Neural cell (in vitro differentiated cells): Measurements from ENCODE around the gene CNTFR. TPM values are rescaled to one million over a fixed set of nuclear protein-coding genes. Genes with fewer than 3 reads are reported as not detected.
A peak's percentile ranks its signal among the peaks of the same experiment; 100 is the strongest.

ENCODE experiments used
- H2AFZ ChIP-seq: fragments of 200-600, 300-800 bp; sonication (generic), shearing (Covaris generic); 2 replicates; pipeline ENCODE4 v1.6.0; 2014; ENCODE audit warnings: low read depth, mild to moderate bottlenecking, antibody characterized with exemption, low read length, moderate library complexity
- H3F3A ChIP-seq: fragments of 200-600 bp; shearing (Covaris generic); 2 replicates; pipeline ENCODE4 v1.6.1; 2016; ENCODE audit warnings: mild to moderate bottlenecking, moderate library complexity, mixed read lengths, antibody characterized with exemption, low read length; ENCODE audit not compliant: insufficient read depth, poor library complexity, severe bottlenecking
- H3K27ac ChIP-seq: fragments of 200-600, 300-800 bp; sonication (generic), shearing (Covaris generic); 2 replicates; pipeline ENCODE4 v1.5.1; 2014; ENCODE audit warnings: mild to moderate bottlenecking, low read length, moderate library complexity
- H3K27me3 ChIP-seq: fragments of 300-800, 200-600 bp; sonication (generic), shearing (Covaris generic); 2 replicates; pipeline ENCODE4 v1.6.0; 2014; ENCODE audit warnings: mild to moderate bottlenecking, low read depth, low read length, moderate library complexity; ENCODE audit not compliant: insufficient read depth
- H3K36me3 ChIP-seq: fragments of 300-800, 200-600 bp; sonication (generic), shearing (Covaris generic); 2 replicates; pipeline ENCODE4 v1.5.1; 2014; ENCODE audit warnings: mild to moderate bottlenecking, antibody characterized with exemption, low read length, moderate library complexity; ENCODE audit not compliant: insufficient read depth
- H3K4me2 ChIP-seq: fragments of 300-800, 200-600 bp; sonication (generic), shearing (Covaris generic); 2 replicates; pipeline ENCODE4 v1.6.0; 2014; ENCODE audit warnings: mild to moderate bottlenecking, low read length
- H3K4me3 ChIP-seq: fragments of 300-800, 200-600 bp; sonication (generic), shearing (Covaris generic); 2 replicates; pipeline ENCODE4 v1.5.1; 2014; ENCODE audit warnings: mild to moderate bottlenecking, low read length, moderate library complexity
- H3K79me2 ChIP-seq: fragments of 200-600 bp; shearing (Covaris generic); replicated peaks from 2 replicates; pipeline ENCODE4 v1.6.0; 2014; ENCODE audit warnings: mild to moderate bottlenecking, low read length, moderate library complexity; ENCODE audit not compliant: insufficient read depth
- H3K9ac ChIP-seq: fragments of 300-800, 200-600 bp; sonication (generic), shearing (Covaris generic); 2 replicates; pipeline ENCODE4 v1.6.1; 2016; ENCODE audit warnings: mild to moderate bottlenecking, low read length, mixed read lengths
- H3K9me2 ChIP-seq: fragments of 200-600 bp; shearing (Covaris generic); 2 replicates; pipeline ENCODE4 v1.6.1; 2016; ENCODE audit warnings: mild to moderate bottlenecking, low read length, mixed read lengths; ENCODE audit not compliant: insufficient read depth
- H3K9me3 ChIP-seq: fragments of 200-600, 300-800 bp; sonication (generic), shearing (Covaris generic); 2 replicates; pipeline ENCODE4 v1.6.1; 2016; ENCODE audit warnings: mild to moderate bottlenecking, mixed run types, low read length, moderate library complexity, mixed read lengths
- H4K20me1 ChIP-seq: fragments of 200-600 bp; shearing (Covaris generic); 2 replicates; pipeline ENCODE4 v1.6.1; 2016; ENCODE audit warnings: mild to moderate bottlenecking, mixed run types; ENCODE audit not compliant: insufficient read depth
- EZH2 ChIP-seq: fragments of 200-600, 300-800 bp; shearing (Covaris generic), sonication (generic); IDR thresholded peaks from 2 replicates; pipeline ENCODE4 v1.6.1; 2014; ENCODE audit warnings: antibody characterized with exemption, low read length, borderline replicate concordance, mild to moderate bottlenecking; ENCODE audit not compliant: insufficient read depth, poor library complexity, severe bottlenecking
- MXI1 ChIP-seq: fragments of 450-650 bp; conservative IDR thresholded peaks from 2 replicates; pipeline ENCODE4 v1.6.1; 2014; ENCODE audit warnings: antibody characterized with exemption, mild to moderate bottlenecking; ENCODE audit not compliant: poor library complexity, severe bottlenecking
- POLR2AphosphoS5 ChIP-seq: IDR thresholded peaks from 2 replicates; pipeline ENCODE4 v1.6.1; 2012
- RAD21 ChIP-seq: fragments of 450-650 bp; conservative IDR thresholded peaks from 2 replicates; pipeline ENCODE4 v1.6.1; 2014; ENCODE audit warnings: antibody characterized with exemption, mild to moderate bottlenecking, moderate library complexity
- REST ChIP-seq: IDR thresholded peaks from 2 replicates; pipeline ENCODE4 v1.6.1; 2012; ENCODE audit warnings: borderline replicate concordance
- SMC3 ChIP-seq: fragments of 450-650 bp; conservative IDR thresholded peaks from 2 replicates; pipeline ENCODE4 v1.6.1; 2014; ENCODE audit warnings: antibody characterized with exemption, mild to moderate bottlenecking, moderate library complexity; ENCODE audit not compliant: poor library complexity
- TAF1 ChIP-seq: IDR thresholded peaks from 2 replicates; pipeline ENCODE4 v1.6.1; 2012; ENCODE audit warnings: low read depth
- polyA plus RNA-seq: library from polyadenylated mRNA; depleted of rRNA; stranded (reverse); fragments of >200 nt; gene quantifications from 2 replicates; pipeline ENCODE4 v1.2.3, GENCODE V29; 2014
- TF ChIP-seq, protein P1 (sequence below): fragments of 450-650 bp; IDR thresholded peaks from 2 replicates; pipeline ENCODE4 v1.5.1; 2014; ENCODE audit warnings: antibody characterized with exemption, mild to moderate bottlenecking, moderate library complexity; ENCODE audit not compliant: poor library complexity, severe bottlenecking

Gene CNTFR
- polyA plus RNA-seq, 1 donor from 2014 or later = 19.0 TPM

DNA sequence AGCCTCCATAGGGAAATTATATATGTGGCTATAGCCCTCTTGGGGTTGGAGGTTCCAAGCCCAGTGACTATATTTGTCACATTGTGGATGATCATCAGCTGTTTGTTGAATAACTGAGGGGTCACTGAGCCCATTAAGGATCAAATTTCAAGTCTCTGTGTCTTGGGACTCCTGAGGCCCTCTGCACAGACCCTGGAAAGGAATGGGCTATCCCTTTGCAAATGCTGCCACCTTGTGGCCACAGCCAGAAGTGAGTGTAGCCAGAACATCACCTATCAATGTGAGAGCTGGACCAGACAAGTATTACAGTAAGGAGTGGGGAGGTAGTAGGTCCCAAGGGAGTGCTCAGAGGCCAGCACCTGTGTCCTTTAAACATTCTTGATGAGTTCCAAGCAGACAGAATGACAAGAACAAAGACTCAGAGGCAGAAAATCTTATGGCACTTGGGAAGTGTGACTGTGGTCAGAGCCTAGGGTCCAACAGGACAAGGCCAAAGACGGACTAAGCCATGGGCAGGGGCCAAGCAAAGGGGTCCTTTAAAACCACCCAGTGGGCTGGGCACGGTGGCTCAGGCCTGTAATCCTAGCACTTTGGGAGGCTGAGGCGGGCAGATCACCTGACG is 14.2 kb upstream of the CNTFR start:
- no peak overlapping the region for H2AFZ ChIP-seq
- H3K9ac ChIP-seq = no peak overlapping the region
- TF ChIP-seq RAD21 (peak; percentile 99), MXI1 (no peak), EZH2 (no peak), SMC3 (peak; percentile 97), POLR2AphosphoS5 (no peak), REST (no peak)
- TF ChIP-seq, protein P1, sequence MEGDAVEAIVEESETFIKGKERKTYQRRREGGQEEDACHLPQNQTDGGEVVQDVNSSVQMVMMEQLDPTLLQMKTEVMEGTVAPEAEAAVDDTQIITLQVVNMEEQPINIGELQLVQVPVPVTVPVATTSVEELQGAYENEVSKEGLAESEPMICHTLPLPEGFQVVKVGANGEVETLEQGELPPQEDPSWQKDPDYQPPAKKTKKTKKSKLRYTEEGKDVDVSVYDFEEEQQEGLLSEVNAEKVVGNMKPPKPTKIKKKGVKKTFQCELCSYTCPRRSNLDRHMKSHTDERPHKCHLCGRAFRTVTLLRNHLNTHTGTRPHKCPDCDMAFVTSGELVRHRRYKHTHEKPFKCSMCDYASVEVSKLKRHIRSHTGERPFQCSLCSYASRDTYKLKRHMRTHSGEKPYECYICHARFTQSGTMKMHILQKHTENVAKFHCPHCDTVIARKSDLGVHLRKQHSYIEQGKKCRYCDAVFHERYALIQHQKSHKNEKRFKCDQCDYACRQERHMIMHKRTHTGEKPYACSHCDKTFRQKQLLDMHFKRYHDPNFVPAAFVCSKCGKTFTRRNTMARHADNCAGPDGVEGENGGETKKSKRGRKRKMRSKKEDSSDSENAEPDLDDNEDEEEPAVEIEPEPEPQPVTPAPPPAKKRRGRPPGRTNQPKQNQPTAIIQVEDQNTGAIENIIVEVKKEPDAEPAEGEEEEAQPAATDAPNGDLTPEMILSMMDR = peak; percentile 97
- no peaks in the 10 kb centered on the region for H3F3A ChIP-seq
- H4K20me1 ChIP-seq = no peaks in the 10 kb centered on the region
- no peak overlapping the region for H3K4me3 ChIP-seq
- H3K27me3 ChIP-seq = no peaks in the 10 kb centered on the region
- H3K4me2 ChIP-seq = no peak overlapping the region
- H3K9me2 ChIP-seq = no peaks in the 10 kb centered on the region
- H3K36me3 ChIP-seq = no peaks in the 10 kb centered on the region
- H3K27ac ChIP-seq = no peak overlapping the region
- H3K79me2 ChIP-seq = no peaks in the 10 kb centered on the region
- H3K9me3 ChIP-seq = no peaks in the 10 kb centered on the region

DNA sequence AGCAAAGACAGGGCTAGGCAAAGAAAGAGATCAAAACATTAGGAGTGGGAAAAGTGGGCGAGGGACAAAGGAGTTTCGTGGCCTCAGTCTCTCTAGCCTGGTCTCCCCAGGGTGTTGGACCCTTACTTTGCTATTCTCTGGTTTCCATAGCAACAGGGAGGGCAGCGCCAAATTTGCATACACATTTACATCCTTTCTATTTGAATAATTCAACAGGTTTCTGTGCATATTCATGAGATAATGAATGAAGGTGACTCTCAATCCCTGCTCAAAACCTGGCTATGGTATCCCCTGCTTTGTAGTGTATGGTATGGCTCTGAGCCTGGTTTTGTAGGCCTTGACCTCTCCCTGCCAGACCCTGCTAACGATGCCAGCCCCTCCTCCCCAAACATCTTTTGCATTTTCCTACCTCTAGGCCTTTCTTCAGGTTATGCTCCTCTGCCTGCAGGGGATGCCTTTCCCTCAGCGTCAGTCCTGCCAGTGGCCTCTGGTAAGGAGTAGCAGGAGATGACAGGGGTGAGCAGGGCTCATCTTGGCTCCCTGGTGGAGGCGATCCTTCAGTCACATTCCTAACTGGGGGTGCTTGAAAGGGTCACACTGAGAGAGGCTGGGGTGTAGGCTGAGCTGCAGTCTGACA is 12.5 kb upstream of the CNTFR start:
- H3K4me3 ChIP-seq = peak overlapping the region; percentile 19
- no peaks in the 10 kb centered on the region for H4K20me1 ChIP-seq
- H3K9ac ChIP-seq = peak overlapping the region; percentile 44
- TF ChIP-seq POLR2AphosphoS5 (no peak), TAF1 (no peak), REST (no peak)
- TF ChIP-seq, protein P1 = peak; percentile 17
- H3K27ac ChIP-seq = peak overlapping the region; percentile 55
- H3F3A ChIP-seq = no peaks in the 10 kb centered on the region
- H3K36me3 ChIP-seq = no peaks in the 10 kb centered on the region
- peak overlapping the region; percentile 25 for H3K4me2 ChIP-seq
- no peak overlapping the region for H2AFZ ChIP-seq
- no peaks in the 10 kb centered on the region for H3K9me2 ChIP-seq
- H3K9me3 ChIP-seq = no peaks in the 10 kb centered on the region
- H3K27me3 ChIP-seq = no peaks in the 10 kb centered on the region
- no peaks in the 10 kb centered on the region for H3K79me2 ChIP-seq
